ENCODE results near the gene DOCK6.

The DOCK6 gene

GRCh38 chr19:11273296-11273695, 11.0 kb upstream of the DOCK6 start:
- no peak for DNase-seq

GRCh38 chr19:11269408-11269807, 7.1 kb upstream of the DOCK6 start:
- DNase-seq, result no peak

GRCh38 chr19:11268783-11269267, 6.5 kb upstream of the DOCK6 start:
- DNase-seq, result no peak

GRCh38 chr19:11267316-11268085, 5.2 kb upstream of the DOCK6 start:
- DNase-seq, result no peak

- no peak for DNase-seq
Observed at GRCh38 chr19:11265785-11266236, 3.5 kb upstream of the DOCK6 start.

- no peak for DNase-seq
Observed at GRCh38 chr19:11265177-11265784, 3.0 kb upstream of the DOCK6 start.

GRCh38 chr19:11264452-11265176, 2.3 kb upstream of the DOCK6 start:
- no peak for DNase-seq

- DNase-seq, result no peak
Observed at GRCh38 chr19:11263726-11264125, 1.4 kb upstream of the DOCK6 start.

- no peak for DNase-seq
Observed at GRCh38 chr19:11261431-11261970, 823 bp downstream of the DOCK6 start.

GRCh38 chr19:11260996-11261395, 1.3 kb downstream of the DOCK6 start:
- no peak for DNase-seq

- DNase-seq, result peak; percentile 10
Observed at GRCh38 chr19:11257846-11258380, 4.4 kb downstream of the DOCK6 start.

- no peak for DNase-seq
Observed at GRCh38 chr19:11256189-11256588, 6.1 kb downstream of the DOCK6 start.

- no peak for DNase-seq
Observed at GRCh38 chr19:11254666-11255065, 7.7 kb downstream of the DOCK6 start.

- DNase-seq, result no peak
Observed at GRCh38 chr19:11252665-11253355, 9.5 kb downstream of the DOCK6 start.

GRCh38 chr19:11251650-11252314, 10.5 kb downstream of the DOCK6 start:
- DNase-seq, result no peak

- no peak for DNase-seq
Observed at GRCh38 chr19:11251217-11251616, 11.1 kb downstream of the DOCK6 start.

GRCh38 chr19:11248852-11249251, 13.5 kb downstream of the DOCK6 start:
- DNase-seq, result no peak

- no peak for DNase-seq
Observed at GRCh38 chr19:11247934-11248333, 14.4 kb downstream of the DOCK6 start.

- no peak for DNase-seq
Observed at GRCh38 chr19:11247391-11247790, 14.9 kb downstream of the DOCK6 start.

- DNase-seq, result no peak
Observed at GRCh38 chr19:11246941-11247340, 15.4 kb downstream of the DOCK6 start.

GRCh38 chr19:11244846-11245589, 17.3 kb downstream of the DOCK6 start:
- DNase-seq, result no peak
